ENCODE data around the gene POU2AF2. TPM values are rescaled to one million over a fixed set of nuclear protein-coding genes. Genes with fewer than 3 reads are reported as not detected.
"Not testable (repeated sequence)": the region's sequence is repeated elsewhere in the genome, so short reads cannot be mapped to it uniquely, and the experiment has no call there.

Gene POU2AF2
- total RNA-seq, 1 donor from 2014 or later = not detected

DNA sequence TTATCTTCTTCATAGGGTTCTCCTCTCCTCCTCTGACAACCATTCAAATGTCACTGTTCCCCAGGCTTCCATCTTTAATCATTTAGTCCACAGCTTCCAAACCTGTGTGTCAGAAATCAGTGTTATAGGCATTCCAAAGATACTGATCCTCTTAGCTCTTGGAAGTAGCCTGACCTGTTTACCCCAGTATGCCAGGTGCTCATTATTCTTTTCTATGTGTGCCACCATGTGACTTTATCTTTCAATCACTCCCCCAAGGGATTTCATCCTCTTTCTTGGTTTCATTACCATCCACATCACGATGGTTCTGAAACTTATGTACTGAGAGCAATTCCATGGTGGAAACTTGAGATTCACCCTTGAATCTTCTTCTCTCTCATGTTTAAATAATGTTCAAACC is 7.6 kb downstream of the POU2AF2 start:
- peaks cover 0 to 7% (median 2%) of the 10 kb centered on the region in 3 donors for H3K27me3 ChIP-seq (ENCODE audit: control insufficient read depth in 3 of 3, insufficient read depth in 3 of 3, low read length in 3 of 3)
- no peak overlapping the region for H3K9ac ChIP-seq (ENCODE audit: low read depth in 1 of 3, low read length in 3 of 3)
- H3K9me3 ChIP-seq (ENCODE audit: control insufficient read depth in 3 of 3, low read length in 3 of 3) = no peaks in the 10 kb centered on the region
- no peak overlapping the region for H3K4me3 ChIP-seq (ENCODE audit: low read length in 3 of 3)
- H3K27ac ChIP-seq (ENCODE audit: low read depth, low read length) = no peak overlapping the region
- H3K36me3 ChIP-seq (ENCODE audit: control insufficient read depth in 3 of 3, insufficient read depth in 3 of 3, low read length in 3 of 3) = no peaks in the 10 kb centered on the region
- no peaks in the 10 kb centered on the region for H3K4me1 ChIP-seq (ENCODE audit: control insufficient read depth in 3 of 3, insufficient read depth in 3 of 3, low read length in 3 of 3)

DNA sequence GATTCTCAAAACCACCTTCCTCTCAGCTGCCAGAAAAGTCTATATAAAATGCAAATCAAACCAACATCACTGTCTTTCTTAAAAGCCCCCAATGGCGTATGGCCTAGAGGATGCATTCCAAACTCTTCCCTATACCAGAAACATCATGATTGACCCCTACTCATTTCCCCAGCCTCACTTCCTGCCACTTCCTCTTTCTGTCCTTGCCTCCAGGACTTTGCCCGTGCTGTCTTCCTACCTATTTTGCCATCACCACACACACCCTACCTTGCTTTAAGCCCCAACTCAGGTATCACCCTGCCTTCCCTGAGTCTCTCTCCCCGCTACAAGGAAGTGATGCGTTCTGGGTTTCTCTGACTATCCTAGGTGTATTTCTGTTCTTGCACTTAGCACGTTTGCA is 8.1 kb downstream of the POU2AF2 start:
- Histone ChIP-seq H3K27ac (ENCODE audit: low read depth, low read length) (no peak overlapping the region), H3K4me3 (ENCODE audit: low read length in 3 of 3) (no peak overlapping the region), H3K27me3 (ENCODE audit: control insufficient read depth in 3 of 3, insufficient read depth in 3 of 3, low read length in 3 of 3) (peaks cover 0 to 7% (median 0%) of the 10 kb centered on the region in 3 donors), H3K36me3 (ENCODE audit: control insufficient read depth in 3 of 3, insufficient read depth in 3 of 3, low read length in 3 of 3) (no peaks in the 10 kb centered on the region), H3K4me1 (ENCODE audit: control insufficient read depth in 3 of 3, insufficient read depth in 3 of 3, low read length in 3 of 3) (no peaks in the 10 kb centered on the region), H3K9ac (ENCODE audit: low read depth in 1 of 3, low read length in 3 of 3) (no peak overlapping the region), H3K9me3 (ENCODE audit: control insufficient read depth in 3 of 3, low read length in 3 of 3) (no peaks in the 10 kb centered on the region)

DNA sequence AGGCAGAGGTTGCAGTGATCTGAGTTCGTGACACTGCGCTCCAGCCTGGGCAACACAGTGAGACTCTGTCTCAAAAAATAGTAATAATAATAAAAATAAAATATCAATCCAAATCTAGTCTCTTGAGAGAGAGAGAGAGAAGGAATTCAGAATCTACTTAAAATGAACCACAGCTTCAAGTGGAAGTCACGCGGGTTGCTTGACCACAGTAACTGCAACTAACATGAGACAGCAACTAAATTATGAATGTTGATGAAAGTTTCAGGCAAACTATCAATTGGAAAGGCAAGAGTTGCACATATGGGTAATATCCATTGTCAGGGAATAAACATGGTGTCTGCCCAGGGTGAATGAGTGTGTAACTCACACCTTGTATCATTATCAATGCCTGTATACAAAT is 12.5 kb downstream of the POU2AF2 start:
- Histone ChIP-seq H3K4me3 (ENCODE audit: low read length in 3 of 3) (no peak overlapping the region), H3K4me1 (ENCODE audit: control insufficient read depth in 3 of 3, insufficient read depth in 3 of 3, low read length in 3 of 3) (no peaks in the 10 kb centered on the region), H3K9ac (ENCODE audit: low read depth in 1 of 3, low read length in 3 of 3) (no peak overlapping the region), H3K27ac (ENCODE audit: low read depth, low read length) (no peak overlapping the region), H3K36me3 (ENCODE audit: control insufficient read depth in 3 of 3, insufficient read depth in 3 of 3, low read length in 3 of 3) (no peaks in the 10 kb centered on the region), H3K9me3 (ENCODE audit: control insufficient read depth in 3 of 3, low read length in 3 of 3) (no peaks in the 10 kb centered on the region), H3K27me3 (ENCODE audit: control insufficient read depth in 3 of 3, insufficient read depth in 3 of 3, low read length in 3 of 3) (no peaks in the 10 kb centered on the region)

- Histone ChIP-seq H3K9me3 (ENCODE audit: control insufficient read depth in 3 of 3, low read length in 3 of 3) (no peaks in the 10 kb centered on the region), H3K27ac (ENCODE audit: low read depth, low read length) (no peak overlapping the region), H3K36me3 (ENCODE audit: control insufficient read depth in 3 of 3, insufficient read depth in 3 of 3, low read length in 3 of 3) (no peaks in the 10 kb centered on the region), H3K4me3 (ENCODE audit: low read length in 3 of 3) (no peak overlapping the region), H3K4me1 (ENCODE audit: control insufficient read depth in 3 of 3, insufficient read depth in 3 of 3, low read length in 3 of 3) (no peaks in the 10 kb centered on the region), H3K9ac (ENCODE audit: low read depth in 1 of 3, low read length in 3 of 3) (no peak overlapping the region), H3K27me3 (ENCODE audit: control insufficient read depth in 3 of 3, insufficient read depth in 3 of 3, low read length in 3 of 3) (no peaks in the 10 kb centered on the region)
These were observed 14.4 kb downstream of the POU2AF2 start for GRCh38 chr11:111259896-111260295.

GRCh38 chr11:111260811-111261210 is 15.3 kb downstream of the POU2AF2 start:
- no peaks in the 10 kb centered on the region for H3K4me1 ChIP-seq (ENCODE audit: control insufficient read depth in 3 of 3, insufficient read depth in 3 of 3, low read length in 3 of 3)
- H3K4me3 ChIP-seq (ENCODE audit: low read length in 3 of 3) = no peak overlapping the region
- no peaks in the 10 kb centered on the region for H3K9me3 ChIP-seq (ENCODE audit: control insufficient read depth in 3 of 3, low read length in 3 of 3)
- H3K27ac ChIP-seq (ENCODE audit: low read depth, low read length) = no peak overlapping the region
- H3K27me3 ChIP-seq (ENCODE audit: control insufficient read depth in 3 of 3, insufficient read depth in 3 of 3, low read length in 3 of 3) = no peaks in the 10 kb centered on the region
- no peak overlapping the region for H3K9ac ChIP-seq (ENCODE audit: low read depth in 1 of 3, low read length in 3 of 3)
- no peaks in the 10 kb centered on the region for H3K36me3 ChIP-seq (ENCODE audit: control insufficient read depth in 3 of 3, insufficient read depth in 3 of 3, low read length in 3 of 3)

DNA sequence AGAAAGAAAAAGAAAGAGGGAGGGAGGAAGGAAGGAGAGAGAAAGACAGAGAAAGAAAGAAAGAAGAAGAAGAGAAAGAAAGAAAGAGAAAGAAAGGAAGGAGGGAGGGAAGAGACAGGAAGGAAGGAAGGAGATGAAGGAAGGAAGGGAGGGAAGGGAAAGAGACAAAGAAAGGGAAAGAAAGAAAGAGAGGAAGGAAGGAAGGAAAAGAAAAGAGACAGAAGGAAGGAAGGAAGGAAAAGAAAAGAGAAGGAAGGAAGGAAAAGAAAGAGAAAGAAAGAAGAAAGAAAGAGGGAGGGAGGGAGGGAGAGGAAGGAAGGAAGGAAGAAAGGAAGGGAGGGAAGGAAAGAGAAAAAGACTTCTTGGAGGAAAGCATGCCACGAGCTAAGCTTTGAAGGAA is 19.1 kb downstream of the POU2AF2 start:
- H3K36me3 ChIP-seq (ENCODE audit: control insufficient read depth in 3 of 3, insufficient read depth in 3 of 3, low read length in 3 of 3) = no peaks in the 10 kb centered on the region
- H3K27me3 ChIP-seq (ENCODE audit: control insufficient read depth in 3 of 3, insufficient read depth in 3 of 3, low read length in 3 of 3) = no peaks in the 10 kb centered on the region
- no peaks in the 10 kb centered on the region for H3K4me1 ChIP-seq (ENCODE audit: control insufficient read depth in 3 of 3, insufficient read depth in 3 of 3, low read length in 3 of 3)
- H3K27ac ChIP-seq (ENCODE audit: low read depth, low read length) = no peak overlapping the region
- H3K9ac ChIP-seq (ENCODE audit: low read depth in 1 of 3, low read length in 3 of 3) = no peak overlapping the region
- H3K9me3 ChIP-seq (ENCODE audit: control insufficient read depth in 3 of 3, low read length in 3 of 3) = no peaks in the 10 kb centered on the region
- H3K4me3 ChIP-seq (ENCODE audit: low read length in 3 of 3) = no peak overlapping the region

DNA sequence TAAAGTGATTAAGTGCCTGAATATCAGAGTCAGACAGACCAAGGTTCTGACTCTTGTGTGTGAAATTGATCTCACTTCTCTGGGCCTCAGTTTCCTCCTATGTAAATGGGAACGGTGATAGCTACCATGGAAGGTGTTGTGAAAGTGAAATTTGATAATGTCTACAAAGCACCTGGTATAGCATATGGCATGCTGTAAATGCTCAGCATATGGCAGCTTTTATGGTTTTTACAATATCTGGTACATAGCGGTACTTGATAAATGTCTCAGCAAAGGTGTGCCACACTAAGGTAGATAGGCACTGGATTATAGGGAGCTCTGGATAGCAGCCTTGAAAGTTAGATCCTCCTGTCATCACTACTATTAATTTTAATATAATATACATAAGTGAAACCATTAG is 19.9 kb downstream of the POU2AF2 start:
- H3K4me1 ChIP-seq (ENCODE audit: control insufficient read depth in 3 of 3, insufficient read depth in 3 of 3, low read length in 3 of 3) = no peaks in the 10 kb centered on the region
- H3K27me3 ChIP-seq (ENCODE audit: control insufficient read depth in 3 of 3, insufficient read depth in 3 of 3, low read length in 3 of 3) = no peaks in the 10 kb centered on the region
- no peak overlapping the region for H3K27ac ChIP-seq (ENCODE audit: low read depth, low read length)
- H3K9ac ChIP-seq (ENCODE audit: low read depth in 1 of 3, low read length in 3 of 3) = no peak overlapping the region
- H3K36me3 ChIP-seq (ENCODE audit: control insufficient read depth in 3 of 3, insufficient read depth in 3 of 3, low read length in 3 of 3) = no peaks in the 10 kb centered on the region
- H3K4me3 ChIP-seq (ENCODE audit: low read length in 3 of 3) = no peak overlapping the region
- no peaks in the 10 kb centered on the region for H3K9me3 ChIP-seq (ENCODE audit: control insufficient read depth in 3 of 3, low read length in 3 of 3)

DNA sequence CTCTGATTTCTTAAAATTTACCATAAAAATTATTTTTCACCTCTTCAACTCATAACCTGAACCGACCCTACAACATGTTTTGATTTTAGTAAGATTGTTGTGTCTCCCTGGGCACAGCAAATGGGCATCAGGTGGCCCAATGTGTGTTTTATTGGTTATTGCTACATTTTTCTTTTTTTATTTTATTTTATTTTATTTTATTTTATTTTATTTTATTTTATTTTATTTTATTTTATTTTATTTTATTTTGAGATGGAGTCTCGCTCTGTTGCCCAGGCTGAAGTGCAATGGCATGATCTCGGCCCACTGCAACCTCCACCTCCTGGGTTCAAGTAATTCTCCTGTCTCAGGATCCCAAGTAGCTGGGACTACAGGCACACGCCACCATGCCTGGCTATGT is 22.8 kb downstream of the POU2AF2 start:
- H3K27ac ChIP-seq (ENCODE audit: low read depth, low read length); H3K4me3 ChIP-seq (ENCODE audit: low read length in 3 of 3); H3K9me3 ChIP-seq (ENCODE audit: control insufficient read depth in 3 of 3, low read length in 3 of 3); H3K27me3 ChIP-seq (ENCODE audit: control insufficient read depth in 3 of 3, insufficient read depth in 3 of 3, low read length in 3 of 3); H3K4me1 ChIP-seq (ENCODE audit: control insufficient read depth in 3 of 3, insufficient read depth in 3 of 3, low read length in 3 of 3); H3K9ac ChIP-seq (ENCODE audit: low read depth in 1 of 3, low read length in 3 of 3); H3K36me3 ChIP-seq (ENCODE audit: control insufficient read depth in 3 of 3, insufficient read depth in 3 of 3, low read length in 3 of 3): not testable (repeated sequence)

GRCh38 chr11:111269146-111269868 is 23.8 kb downstream of the POU2AF2 start:
- Histone ChIP-seq H3K4me1 (ENCODE audit: control insufficient read depth in 3 of 3, insufficient read depth in 3 of 3, low read length in 3 of 3) (no peaks in the 10 kb centered on the region), H3K9me3 (ENCODE audit: control insufficient read depth in 3 of 3, low read length in 3 of 3) (no peaks in the 10 kb centered on the region), H3K27ac (ENCODE audit: low read depth, low read length) (no peak overlapping the region), H3K9ac (ENCODE audit: low read depth in 1 of 3, low read length in 3 of 3) (no peak overlapping the region), H3K4me3 (ENCODE audit: low read length in 3 of 3) (no peak overlapping the region), H3K36me3 (ENCODE audit: control insufficient read depth in 3 of 3, insufficient read depth in 3 of 3, low read length in 3 of 3) (no peaks in the 10 kb centered on the region), H3K27me3 (ENCODE audit: control insufficient read depth in 3 of 3, insufficient read depth in 3 of 3, low read length in 3 of 3) (no peaks in the 10 kb centered on the region)

DNA sequence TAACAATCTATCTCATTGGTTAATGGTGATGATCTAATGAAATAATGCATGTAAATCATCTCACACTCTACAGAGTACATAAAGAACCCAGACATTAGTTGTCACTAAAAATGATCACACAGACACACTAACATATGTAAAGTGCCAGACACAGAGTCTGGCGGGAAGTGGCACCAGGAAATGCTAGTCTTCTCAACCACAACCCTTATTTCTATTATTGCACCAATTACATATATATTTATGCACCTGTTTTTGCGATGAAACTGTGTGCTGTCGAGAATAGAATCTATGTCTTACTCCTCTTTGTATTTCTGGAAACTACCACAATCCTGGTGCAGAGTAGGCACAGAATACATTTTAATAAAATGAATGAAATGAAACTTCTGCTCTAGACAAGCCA is 26.9 kb downstream of the POU2AF2 start:
- no peaks in the 10 kb centered on the region for H3K27me3 ChIP-seq (ENCODE audit: control insufficient read depth in 3 of 3, insufficient read depth in 3 of 3, low read length in 3 of 3)
- H3K9me3 ChIP-seq (ENCODE audit: control insufficient read depth in 3 of 3, low read length in 3 of 3) = no peaks in the 10 kb centered on the region
- no peak overlapping the region for H3K9ac ChIP-seq (ENCODE audit: low read depth in 1 of 3, low read length in 3 of 3)
- H3K27ac ChIP-seq (ENCODE audit: low read depth, low read length) = no peak overlapping the region
- no peaks in the 10 kb centered on the region for H3K36me3 ChIP-seq (ENCODE audit: control insufficient read depth in 3 of 3, insufficient read depth in 3 of 3, low read length in 3 of 3)
- H3K4me3 ChIP-seq (ENCODE audit: low read length in 3 of 3) = no peak overlapping the region
- no peaks in the 10 kb centered on the region for H3K4me1 ChIP-seq (ENCODE audit: control insufficient read depth in 3 of 3, insufficient read depth in 3 of 3, low read length in 3 of 3)
